Hepatic stellate cell (primary cell): ENCODE measurements around the gene TAF11L4.
"Not testable (repeated sequence)": the region's sequence is repeated elsewhere in the genome, so short reads cannot be mapped to it uniquely, and the experiment has no call there.

ENCODE experiments used
- DNase-seq: peaks from one replicate; pipeline ENCODE4 v3.0.0; 2011; ENCODE audit warnings: low spot score

Gene TAF11L4

GRCh38 chr5:17521501-17521900, at the start of gene TAF11L4:
TSS of gene TAF11L4 (plus strand) at chr5:17521801.
- not testable (repeated sequence) for DNase-seq

- not testable (repeated sequence) for DNase-seq
These were observed 46.5 kb upstream of the TAF11L4 start for GRCh38 chr5:17475064-17475463.

- no peak for DNase-seq
These were observed 44.6 kb upstream of the TAF11L4 start for GRCh38 chr5:17477043-17477442.

- DNase-seq, result no peak
These were observed 43.9 kb upstream of the TAF11L4 start for GRCh38 chr5:17477573-17478265.

- no peak for DNase-seq
These were observed 40.2 kb upstream of the TAF11L4 start for GRCh38 chr5:17481378-17481777.

GRCh38 chr5:17482790-17483189, 38.8 kb upstream of the TAF11L4 start:
- DNase-seq, result no peak

- DNase-seq, result not testable (repeated sequence)
These were observed 35.0 kb upstream of the TAF11L4 start for GRCh38 chr5:17486464-17487173.

GRCh38 chr5:17487174-17487512, 34.5 kb upstream of the TAF11L4 start:
- DNase-seq, result no peak

- not testable (repeated sequence) for DNase-seq
These were observed 30.3 kb upstream of the TAF11L4 start for GRCh38 chr5:17491257-17491656.

GRCh38 chr5:17492770-17493169, 28.8 kb upstream of the TAF11L4 start:
- DNase-seq, result no peak

- DNase-seq, result no peak
These were observed 24.2 kb upstream of the TAF11L4 start for GRCh38 chr5:17497446-17497845.

- not testable (repeated sequence) for DNase-seq
These were observed 23.7 kb upstream of the TAF11L4 start, which contains the start of gene TAF11L2 for GRCh38 chr5:17497931-17498330. TSS of gene TAF11L2 (plus strand) at chr5:17498231.

GRCh38 chr5:17511775-17512325, 9.8 kb upstream of the TAF11L4 start:
- no peak for DNase-seq

GRCh38 chr5:17517526-17517925, 4.1 kb upstream of the TAF11L4 start:
- DNase-seq, result not testable (repeated sequence)

- not testable (repeated sequence) for DNase-seq
These were observed 3.5 kb upstream of the TAF11L4 start, which contains the start of gene TAF11L3 for GRCh38 chr5:17518067-17518466. TSS of gene TAF11L3 (plus strand) at chr5:17518367.

GRCh38 chr5:17519508-17519907, 2.1 kb upstream of the TAF11L4 start:
- DNase-seq, result not testable (repeated sequence)

- not testable (repeated sequence) for DNase-seq
These were observed 3.3 kb downstream of the TAF11L4 start, which contains the start of gene TAF11L5 for GRCh38 chr5:17524935-17525334. TSS of gene TAF11L5 (plus strand) at chr5:17525235.

GRCh38 chr5:17526504-17526903, 4.9 kb downstream of the TAF11L4 start:
- not testable (repeated sequence) for DNase-seq

GRCh38 chr5:17528369-17528768, 6.8 kb downstream of the TAF11L4 start, which contains the start of gene TAF11L6:
TSS of gene TAF11L6 (plus strand) at chr5:17528669.
- not testable (repeated sequence) for DNase-seq
